ENCODE measurements around the gene PHF21B. TPM values are rescaled to one million over a fixed set of nuclear protein-coding genes. Genes with fewer than 3 reads are reported as not detected.
A peak's percentile ranks its signal among the peaks of the same experiment; 100 is the strongest.

Gene PHF21B
- total RNA-seq, 1 experiment from 2014 or later: 4.5 TPM

DNA sequence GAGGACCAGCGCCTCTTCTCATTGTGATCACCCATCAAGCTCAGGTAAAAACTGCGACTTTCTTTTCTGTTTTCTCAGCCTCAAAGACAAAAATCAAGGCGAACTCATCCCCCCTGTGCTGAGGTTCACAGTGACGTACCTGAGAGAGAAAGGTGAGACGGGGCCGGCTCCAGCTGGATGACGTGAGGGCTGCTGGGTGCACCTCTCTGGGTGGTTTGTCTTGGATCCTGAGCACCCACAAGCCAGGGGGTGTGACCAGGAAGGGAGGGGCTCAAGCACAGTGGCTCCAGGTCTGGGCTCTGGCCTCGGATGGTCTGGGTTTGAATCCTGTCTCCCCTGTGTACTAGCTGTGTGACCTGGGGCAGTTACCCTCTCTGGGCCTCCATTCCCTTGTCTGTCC, 164.6 kb downstream of the PHF21B start:
- ATAC-seq (no peak), DNase-seq (ENCODE audit: low read depth, low spot score) (no peak)
- H3K36me3 ChIP-seq (ENCODE audit: control insufficient read depth, insufficient read depth, low read length): no peaks in the 10 kb centered on the region
- intact Hi-C loops (cut with micrococcal nuclease; ENCODE audit: unreplicated experiment): no loop called here
- H3K4me3 ChIP-seq (ENCODE audit: low read depth in 2 of 2, low read length in 2 of 2): no peak overlapping the region
- no peaks in the 10 kb centered on the region for H3K27me3 ChIP-seq (ENCODE audit: control insufficient read depth, insufficient read depth, low read length)
- H3K4me1 ChIP-seq (ENCODE audit: control insufficient read depth, insufficient read depth, low read length): no peaks in the 10 kb centered on the region
- TF ChIP-seq TCF7L2 (IDR thresholded peaks at IDR 0.05; ENCODE audit: low read depth, low read length) (no peak), POLR2AphosphoS5 (IDR thresholded peaks at IDR 0.05; ENCODE audit: low read depth, low read length) (no peak), SIN3A (IDR thresholded peaks at IDR 0.05; ENCODE audit: borderline replicate concordance, insufficient read depth, low read depth, low read length) (no peak)
- TF ChIP-seq, protein P1, sequence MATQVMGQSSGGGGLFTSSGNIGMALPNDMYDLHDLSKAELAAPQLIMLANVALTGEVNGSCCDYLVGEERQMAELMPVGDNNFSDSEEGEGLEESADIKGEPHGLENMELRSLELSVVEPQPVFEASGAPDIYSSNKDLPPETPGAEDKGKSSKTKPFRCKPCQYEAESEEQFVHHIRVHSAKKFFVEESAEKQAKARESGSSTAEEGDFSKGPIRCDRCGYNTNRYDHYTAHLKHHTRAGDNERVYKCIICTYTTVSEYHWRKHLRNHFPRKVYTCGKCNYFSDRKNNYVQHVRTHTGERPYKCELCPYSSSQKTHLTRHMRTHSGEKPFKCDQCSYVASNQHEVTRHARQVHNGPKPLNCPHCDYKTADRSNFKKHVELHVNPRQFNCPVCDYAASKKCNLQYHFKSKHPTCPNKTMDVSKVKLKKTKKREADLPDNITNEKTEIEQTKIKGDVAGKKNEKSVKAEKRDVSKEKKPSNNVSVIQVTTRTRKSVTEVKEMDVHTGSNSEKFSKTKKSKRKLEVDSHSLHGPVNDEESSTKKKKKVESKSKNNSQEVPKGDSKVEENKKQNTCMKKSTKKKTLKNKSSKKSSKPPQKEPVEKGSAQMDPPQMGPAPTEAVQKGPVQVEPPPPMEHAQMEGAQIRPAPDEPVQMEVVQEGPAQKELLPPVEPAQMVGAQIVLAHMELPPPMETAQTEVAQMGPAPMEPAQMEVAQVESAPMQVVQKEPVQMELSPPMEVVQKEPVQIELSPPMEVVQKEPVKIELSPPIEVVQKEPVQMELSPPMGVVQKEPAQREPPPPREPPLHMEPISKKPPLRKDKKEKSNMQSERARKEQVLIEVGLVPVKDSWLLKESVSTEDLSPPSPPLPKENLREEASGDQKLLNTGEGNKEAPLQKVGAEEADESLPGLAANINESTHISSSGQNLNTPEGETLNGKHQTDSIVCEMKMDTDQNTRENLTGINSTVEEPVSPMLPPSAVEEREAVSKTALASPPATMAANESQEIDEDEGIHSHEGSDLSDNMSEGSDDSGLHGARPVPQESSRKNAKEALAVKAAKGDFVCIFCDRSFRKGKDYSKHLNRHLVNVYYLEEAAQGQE (IDR thresholded peaks at IDR 0.05; ENCODE audit: insufficient read depth in 1 of 2, low read depth in 2 of 2, low read length in 1 of 2): no peak
- TF ChIP-seq, protein P2, sequence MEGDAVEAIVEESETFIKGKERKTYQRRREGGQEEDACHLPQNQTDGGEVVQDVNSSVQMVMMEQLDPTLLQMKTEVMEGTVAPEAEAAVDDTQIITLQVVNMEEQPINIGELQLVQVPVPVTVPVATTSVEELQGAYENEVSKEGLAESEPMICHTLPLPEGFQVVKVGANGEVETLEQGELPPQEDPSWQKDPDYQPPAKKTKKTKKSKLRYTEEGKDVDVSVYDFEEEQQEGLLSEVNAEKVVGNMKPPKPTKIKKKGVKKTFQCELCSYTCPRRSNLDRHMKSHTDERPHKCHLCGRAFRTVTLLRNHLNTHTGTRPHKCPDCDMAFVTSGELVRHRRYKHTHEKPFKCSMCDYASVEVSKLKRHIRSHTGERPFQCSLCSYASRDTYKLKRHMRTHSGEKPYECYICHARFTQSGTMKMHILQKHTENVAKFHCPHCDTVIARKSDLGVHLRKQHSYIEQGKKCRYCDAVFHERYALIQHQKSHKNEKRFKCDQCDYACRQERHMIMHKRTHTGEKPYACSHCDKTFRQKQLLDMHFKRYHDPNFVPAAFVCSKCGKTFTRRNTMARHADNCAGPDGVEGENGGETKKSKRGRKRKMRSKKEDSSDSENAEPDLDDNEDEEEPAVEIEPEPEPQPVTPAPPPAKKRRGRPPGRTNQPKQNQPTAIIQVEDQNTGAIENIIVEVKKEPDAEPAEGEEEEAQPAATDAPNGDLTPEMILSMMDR (IDR thresholded peaks at IDR 0.05): no peak
- H3K9me3 ChIP-seq (ENCODE audit: control insufficient read depth, insufficient read depth, low read depth, low read length): no peaks in the 10 kb centered on the region
- no TSS peak for BruUV-seq (replicated peaks)
- H3K27ac ChIP-seq (ENCODE audit: low read length): no peak overlapping the region
- POLR2A ChIA-PET: no interaction called here
- in situ Hi-C loops (cut with HindIII; ENCODE audit: low pct_unique_long_range_greater_than_20kb, low sequenced_read_pairs): no loop called here
- CTCF ChIA-PET: no interaction called here

DNA sequence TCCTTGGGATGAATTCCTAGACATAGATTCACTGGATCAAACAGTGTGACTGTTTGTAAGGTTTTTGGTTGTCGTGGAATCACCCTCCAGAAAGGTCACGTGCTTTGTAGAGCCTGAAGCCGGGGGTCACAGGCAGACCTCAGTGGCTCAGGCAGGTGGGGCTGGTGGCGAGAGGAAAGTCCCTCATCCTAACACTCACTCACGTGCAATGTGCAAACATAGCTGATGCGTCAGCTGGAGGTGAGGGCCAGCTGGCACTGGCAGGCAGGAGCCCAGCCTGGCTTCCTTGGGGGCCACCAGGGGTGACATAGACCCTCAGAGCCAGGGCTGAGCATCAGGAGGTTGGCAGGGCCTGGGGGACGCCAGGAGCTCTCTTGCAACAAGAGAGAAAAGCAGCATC, 167.4 kb downstream of the PHF21B start:
- TF ChIP-seq POLR2AphosphoS5 (IDR thresholded peaks at IDR 0.05; ENCODE audit: low read depth, low read length): no peak
- no peak for TF ChIP-seq SIN3A (IDR thresholded peaks at IDR 0.05; ENCODE audit: borderline replicate concordance, insufficient read depth, low read depth, low read length)
- TF ChIP-seq, protein P1 (IDR thresholded peaks at IDR 0.05; ENCODE audit: insufficient read depth in 1 of 2, low read depth in 2 of 2, low read length in 1 of 2): no peak
- TF ChIP-seq, protein P2 (IDR thresholded peaks at IDR 0.05): no peak
- no peak for TF ChIP-seq TCF7L2 (IDR thresholded peaks at IDR 0.05; ENCODE audit: low read depth, low read length)
- Histone ChIP-seq H3K4me3 (ENCODE audit: low read depth in 2 of 2, low read length in 2 of 2) (no peak overlapping the region), H3K36me3 (ENCODE audit: control insufficient read depth, insufficient read depth, low read length) (no peaks in the 10 kb centered on the region), H3K27me3 (ENCODE audit: control insufficient read depth, insufficient read depth, low read length) (no peaks in the 10 kb centered on the region), H3K27ac (ENCODE audit: low read length) (no peak overlapping the region), H3K9me3 (ENCODE audit: control insufficient read depth, insufficient read depth, low read depth, low read length) (no peaks in the 10 kb centered on the region), H3K4me1 (ENCODE audit: control insufficient read depth, insufficient read depth, low read length) (no peaks in the 10 kb centered on the region)
- in situ Hi-C loops (cut with HindIII; ENCODE audit: low pct_unique_long_range_greater_than_20kb, low sequenced_read_pairs) (no loop called here), intact Hi-C loops (cut with micrococcal nuclease; ENCODE audit: unreplicated experiment) (no loop called here)
- ChIA-PET CTCF (interaction anchor here (0.5 kb wide), 1 partner anchor 23 kb away, joined by 10 read pairs; no protein-coding TSS in a partner anchor), POLR2A (no interaction called here)
- DNase-seq (ENCODE audit: low read depth, low spot score): no peak
- no TSS peak for BruUV-seq (replicated peaks)
- peak; percentile 38; the same call in 1 of the 2 replicates for ATAC-seq
